Activated CD8-positive, alpha-beta T cell treated with anti-CD3 and anti-CD28 coated beads for 36 hours (primary cell): Measurements from ENCODE around the gene FOSL1. TPM values are rescaled to one million over a fixed set of nuclear protein-coding genes. Genes with fewer than 3 reads are reported as not detected.
A peak's percentile ranks its signal among the peaks of the same experiment; 100 is the strongest.

ENCODE experiments used
- ATAC-seq: fragments of 200-7000 bp; cut with Tn5 transposase; one replicate; pipeline ENCODE4 v1.10.0; 2021; ENCODE audit warnings: mild to moderate bottlenecking, moderate library complexity
- CTCF ChIA-PET: fragments of 350-600 bp; sonication (Branson Sonifier 250); formaldehyde crosslinking; loops from one replicate; lab custom pipeline; 2021; ENCODE audit warnings: antibody characterized with exemption; lab: Charles Lee
- POLR2A ChIA-PET: fragments of 350-600 bp; sonication (Branson Sonifier 250); formaldehyde crosslinking; loops from one replicate; lab custom pipeline; 2021; ENCODE audit warnings: antibody characterized with exemption; lab: Charles Lee
- DNase-seq: peaks from one replicate; pipeline ENCODE4 v3.0.0-alpha.2; 2020
- H3K27ac Mint-ChIP-seq: one replicate; pipeline ENCODE4 v1.8.0; 2021; ENCODE audit warnings: mild to moderate bottlenecking, mixed read lengths
- H3K27me3 Mint-ChIP-seq: one replicate; pipeline ENCODE4 v1.8.0; 2021; ENCODE audit warnings: mixed read lengths
- H3K36me3 Mint-ChIP-seq: one replicate; pipeline ENCODE4 v1.8.0; 2021; ENCODE audit warnings: low read depth, mixed read lengths
- H3K4me1 Mint-ChIP-seq: one replicate; pipeline ENCODE4 v1.8.0; 2021; ENCODE audit warnings: low read depth, mixed read lengths
- H3K4me3 Mint-ChIP-seq: one replicate; pipeline ENCODE4 v1.8.0; 2021; ENCODE audit warnings: mild to moderate bottlenecking, moderate library complexity, mixed read lengths
- H3K9me3 Mint-ChIP-seq: one replicate; pipeline ENCODE4 v1.8.0; 2021; ENCODE audit warnings: mixed read lengths
- CTCF ChIP-seq: fragments of 200-600 bp; IDR thresholded peaks from one replicate; pipeline ENCODE4 v1.8.0; 2022; ENCODE audit warnings: antibody characterized with exemption, mild to moderate bottlenecking
- intact Hi-C: fragments of 100-400 bp; cut with micrococcal nuclease; formaldehyde crosslinking; loops from one replicate; pipeline ENCODE4 v1.10.0; 2022
- total RNA-seq, 2 experiments: library from RNA; stranded (reverse); gene quantifications; one replicate each; pipeline ENCODE4 v1.2.3, GENCODE V29; 2021

Gene FOSL1
- total RNA-seq, 2 experiments from 2014 or later, result 9.9 to 10.2 TPM

GRCh38 chr11:65859812-65860277, 40.3 kb downstream of the FOSL1 start:
- H3K36me3 Mint-ChIP-seq, result peaks cover 56% of the 10 kb centered on the region
- no peak for TF ChIP-seq CTCF

GRCh38 chr11:65859095-65859811, 40.9 kb downstream of the FOSL1 start:
- H3K4me1 Mint-ChIP-seq, result peaks cover 37% of the 10 kb centered on the region
- DNase-seq, result peak; percentile 100
- no peaks in the 10 kb centered on the region for H3K27me3 Mint-ChIP-seq
- POLR2A ChIA-PET, result interaction anchor here (0.6 to 29.8 kb wide), 18 partner anchors 7 to 359 kb away, joined by 3 to 560 read pairs (median 3); partner anchors contain the start of genes BANF1, CCDC85B, CTSW and EFEMP2
- H3K36me3 Mint-ChIP-seq, result peaks cover 62% of the 10 kb centered on the region
- no peaks in the 10 kb centered on the region for H3K9me3 Mint-ChIP-seq
- peak overlapping the region; percentile 99 for H3K27ac Mint-ChIP-seq
- peak overlapping the region; percentile 90 for H3K4me3 Mint-ChIP-seq
- ATAC-seq, result peak; percentile 72
- intact Hi-C loops, result no loop called here
- CTCF ChIA-PET, result interaction anchor here (0.7 to 12.3 kb wide), 28 partner anchors 11 to 456 kb away, joined by 3 to 283 read pairs (median 4); partner anchors contain the start of genes AP5B1, BANF1, CCDC85B and CTSW
- TF ChIP-seq CTCF, result no peak

More at GRCh38 chr11:65859812-65860277, 40.3 kb downstream of the FOSL1 start:
- Mint-ChIP-seq H3K4me1 (peaks cover 32% of the 10 kb centered on the region), H3K4me3 (peak overlapping the region; percentile 90), H3K27ac (peak overlapping the region; percentile 99), H3K9me3 (no peaks in the 10 kb centered on the region), H3K27me3 (no peaks in the 10 kb centered on the region)
- ChIA-PET CTCF (interaction anchor here (0.7 to 12.3 kb wide), 29 partner anchors 11 to 456 kb away, joined by 3 to 283 read pairs (median 4); partner anchors contain the start of genes AP5B1, BANF1, C11orf68 and CCDC85B), POLR2A (interaction anchor here (0.6 to 29.8 kb wide), 17 partner anchors 8 to 360 kb away, joined by 3 to 560 read pairs (median 3); partner anchors contain the start of genes BANF1, CCDC85B, CTSW and EFEMP2)
- ATAC-seq, result no peak
- intact Hi-C loops, result no loop called here
- DNase-seq, result no peak

GRCh38 chr11:65858681-65859087, 41.5 kb downstream of the FOSL1 start:
- peaks cover 39% of the 10 kb centered on the region for H3K4me1 Mint-ChIP-seq
- no peak for ATAC-seq
- POLR2A ChIA-PET, result interaction anchor here (0.7 to 29.8 kb wide), 12 partner anchors 9 to 435 kb away, joined by 3 to 560 read pairs (median 4); partner anchors contain the start of genes CCDC85B, CTSW, EFEMP2 and FAM89B
- CTCF ChIA-PET, result interaction anchor here (0.7 to 12.3 kb wide), 12 partner anchors 12 to 146 kb away, joined by 3 to 283 read pairs (median 4); partner anchors contain the start of genes CCDC85B, CTSW, FIBP and KAT5
- H3K27ac Mint-ChIP-seq, result peak overlapping the region; percentile 99
- H3K27me3 Mint-ChIP-seq, result no peaks in the 10 kb centered on the region
- DNase-seq, result no peak
- H3K4me3 Mint-ChIP-seq, result peak overlapping the region; percentile 90
- intact Hi-C loops, result no loop called here
- no peak for TF ChIP-seq CTCF
- no peaks in the 10 kb centered on the region for H3K9me3 Mint-ChIP-seq
- H3K36me3 Mint-ChIP-seq, result peaks cover 65% of the 10 kb centered on the region

GRCh38 chr11:65857853-65858680, 42.1 kb downstream of the FOSL1 start, which contains the start of gene CFL1:
TSS of gene CFL1 (minus strand) at chr11:65858180. CDS start at chr11:65858099, 81 bp downstream.
- Mint-ChIP-seq H3K27ac (peak within 1 kb of the TSS; percentile 99), H3K27me3 (no peaks in the 10 kb centered on the region), H3K9me3 (no peaks in the 10 kb centered on the region), H3K36me3 (peaks cover 65% of the 10 kb centered on the region), H3K4me1 (peaks cover 45% of the 10 kb centered on the region), H3K4me3 (peak within 1 kb of the TSS; percentile 90)
- ATAC-seq (peak; percentile 69), DNase-seq (peak; percentile 98)
- no peak for TF ChIP-seq CTCF
- intact Hi-C loops, result no loop called here
- ChIA-PET POLR2A (interaction anchor here (0.7 to 29.8 kb wide), 12 partner anchors 9 to 434 kb away, joined by 3 to 560 read pairs (median 4); partner anchors contain the start of genes CCDC85B, CTSW, EFEMP2 and FIBP), CTCF (interaction anchor here (0.7 to 12.3 kb wide), 7 partner anchors 12 to 146 kb away, joined by 3 to 283 read pairs (median 4); partner anchors contain the start of genes CCDC85B, FIBP and KAT5)
